ENCODE measurements around the gene PHLDA2. TPM values are rescaled to one million over a fixed set of nuclear protein-coding genes. Genes with fewer than 3 reads are reported as not detected.

Gene PHLDA2
- total RNA-seq, result not detected

GRCh38 chr11:2928605-2929530 lies at the start of gene PHLDA2:
PHLDA2 (minus strand) TSS chr11:2929420; CDS start chr11:2929364, 56 bp downstream.
- Histone ChIP-seq H3K27me3 (ENCODE audit: control insufficient read depth in 3 of 3, insufficient read depth in 3 of 3, low read length in 3 of 3) (peaks cover 35 to 57% (median 53%) of the 10 kb centered on the region in 3 donors), H3K4me1 (ENCODE audit: control insufficient read depth in 3 of 3, insufficient read depth in 3 of 3, low read length in 3 of 3) (peaks cover 10 to 20% (median 16%) of the 10 kb centered on the region in 3 donors), H3K9ac (ENCODE audit: low read depth in 1 of 3, low read length in 3 of 3) (peak within 1 kb of the TSS; percentile 19 to 68 (median 33)), H3K9me3 (ENCODE audit: control insufficient read depth in 3 of 3, low read length in 3 of 3) (no peaks in the 10 kb centered on the region), H3K27ac (ENCODE audit: low read depth, low read length) (peak within 1 kb of the TSS; percentile 18), H3K36me3 (ENCODE audit: control insufficient read depth in 3 of 3, insufficient read depth in 3 of 3, low read length in 3 of 3) (no peaks in the 10 kb centered on the region), H3K4me3 (ENCODE audit: low read length in 3 of 3) (peak within 1 kb of the TSS; percentile 26 to 58 (median 57))

- H3K9ac ChIP-seq (ENCODE audit: low read depth in 1 of 3, low read length in 3 of 3), result no peak overlapping the region
- peaks cover 33 to 56% (median 50%) of the 10 kb centered on the region in 3 donors for H3K36me3 ChIP-seq (ENCODE audit: control insufficient read depth in 3 of 3, insufficient read depth in 3 of 3, low read length in 3 of 3)
- H3K9me3 ChIP-seq (ENCODE audit: control insufficient read depth in 3 of 3, low read length in 3 of 3), result no peaks in the 10 kb centered on the region
- no peaks in the 10 kb centered on the region for H3K27me3 ChIP-seq (ENCODE audit: control insufficient read depth in 3 of 3, insufficient read depth in 3 of 3, low read length in 3 of 3)
- no peak overlapping the region for H3K27ac ChIP-seq (ENCODE audit: low read depth, low read length)
- H3K4me3 ChIP-seq (ENCODE audit: low read length in 3 of 3), result no peak overlapping the region
- H3K4me1 ChIP-seq (ENCODE audit: control insufficient read depth in 3 of 3, insufficient read depth in 3 of 3, low read length in 3 of 3), result peaks cover 3 to 14% (median 8%) of the 10 kb centered on the region in 3 donors
Observed at GRCh38 chr11:2977113-2977512, 47.9 kb upstream of the PHLDA2 start.

GRCh38 chr11:2976294-2977063 lies 47.3 kb upstream of the PHLDA2 start:
- Histone ChIP-seq H3K4me1 (ENCODE audit: control insufficient read depth in 3 of 3, insufficient read depth in 3 of 3, low read length in 3 of 3) (peaks cover 0 to 14% (median 4%) of the 10 kb centered on the region in 3 donors), H3K9ac (ENCODE audit: low read depth in 1 of 3, low read length in 3 of 3) (no peak overlapping the region), H3K9me3 (ENCODE audit: control insufficient read depth in 3 of 3, low read length in 3 of 3) (no peaks in the 10 kb centered on the region), H3K4me3 (ENCODE audit: low read length in 3 of 3) (no peak overlapping the region), H3K27ac (ENCODE audit: low read depth, low read length) (no peak overlapping the region), H3K27me3 (ENCODE audit: control insufficient read depth in 3 of 3, insufficient read depth in 3 of 3, low read length in 3 of 3) (no peaks in the 10 kb centered on the region), H3K36me3 (ENCODE audit: control insufficient read depth in 3 of 3, insufficient read depth in 3 of 3, low read length in 3 of 3) (peaks cover 37 to 62% (median 56%) of the 10 kb centered on the region in 3 donors)

- Histone ChIP-seq H3K4me1 (ENCODE audit: control insufficient read depth in 3 of 3, insufficient read depth in 3 of 3, low read length in 3 of 3) (peaks cover 0 to 14% (median 4%) of the 10 kb centered on the region in 3 donors), H3K9me3 (ENCODE audit: control insufficient read depth in 3 of 3, low read length in 3 of 3) (no peaks in the 10 kb centered on the region), H3K27ac (ENCODE audit: low read depth, low read length) (no peak overlapping the region), H3K4me3 (ENCODE audit: low read length in 3 of 3) (no peak overlapping the region), H3K27me3 (ENCODE audit: control insufficient read depth in 3 of 3, insufficient read depth in 3 of 3, low read length in 3 of 3) (no peaks in the 10 kb centered on the region), H3K36me3 (ENCODE audit: control insufficient read depth in 3 of 3, insufficient read depth in 3 of 3, low read length in 3 of 3) (peaks cover 44 to 69% (median 63%) of the 10 kb centered on the region in 3 donors), H3K9ac (ENCODE audit: low read depth in 1 of 3, low read length in 3 of 3) (no peak overlapping the region)
Observed at GRCh38 chr11:2975594-2975993, 46.4 kb upstream of the PHLDA2 start.

GRCh38 chr11:2974272-2974671 lies 45.1 kb upstream of the PHLDA2 start:
- no peak overlapping the region for H3K27ac ChIP-seq (ENCODE audit: low read depth, low read length)

GRCh38 chr11:2968341-2968900 lies 39.2 kb upstream of the PHLDA2 start:
- Histone ChIP-seq H3K36me3 (ENCODE audit: control insufficient read depth in 3 of 3, insufficient read depth in 3 of 3, low read length in 3 of 3) (peaks cover 61 to 85% (median 79%) of the 10 kb centered on the region in 3 donors), H3K27me3 (ENCODE audit: control insufficient read depth in 3 of 3, insufficient read depth in 3 of 3, low read length in 3 of 3) (no peaks in the 10 kb centered on the region), H3K9me3 (ENCODE audit: control insufficient read depth in 3 of 3, low read length in 3 of 3) (no peaks in the 10 kb centered on the region), H3K4me1 (ENCODE audit: control insufficient read depth in 3 of 3, insufficient read depth in 3 of 3, low read length in 3 of 3) (no peaks in the 10 kb centered on the region), H3K4me3 (ENCODE audit: low read length in 3 of 3) (no peak overlapping the region), H3K9ac (ENCODE audit: low read depth in 1 of 3, low read length in 3 of 3) (no peak overlapping the region), H3K27ac (ENCODE audit: low read depth, low read length) (no peak overlapping the region)

More at GRCh38 chr11:2974272-2974671, 45.1 kb upstream of the PHLDA2 start:
- Histone ChIP-seq H3K27me3 (ENCODE audit: control insufficient read depth in 3 of 3, insufficient read depth in 3 of 3, low read length in 3 of 3) (no peaks in the 10 kb centered on the region), H3K9ac (ENCODE audit: low read depth in 1 of 3, low read length in 3 of 3) (no peak overlapping the region), H3K36me3 (ENCODE audit: control insufficient read depth in 3 of 3, insufficient read depth in 3 of 3, low read length in 3 of 3) (peaks cover 57 to 82% (median 76%) of the 10 kb centered on the region in 3 donors), H3K4me1 (ENCODE audit: control insufficient read depth in 3 of 3, insufficient read depth in 3 of 3, low read length in 3 of 3) (peaks cover 0 to 14% (median 4%) of the 10 kb centered on the region in 3 donors), H3K9me3 (ENCODE audit: control insufficient read depth in 3 of 3, low read length in 3 of 3) (no peaks in the 10 kb centered on the region), H3K4me3 (ENCODE audit: low read length in 3 of 3) (no peak overlapping the region)

- Histone ChIP-seq H3K4me3 (ENCODE audit: low read length in 3 of 3) (no peak overlapping the region), H3K4me1 (ENCODE audit: control insufficient read depth in 3 of 3, insufficient read depth in 3 of 3, low read length in 3 of 3) (no peaks in the 10 kb centered on the region), H3K27me3 (ENCODE audit: control insufficient read depth in 3 of 3, insufficient read depth in 3 of 3, low read length in 3 of 3) (no peaks in the 10 kb centered on the region), H3K27ac (ENCODE audit: low read depth, low read length) (no peak overlapping the region), H3K9ac (ENCODE audit: low read depth in 1 of 3, low read length in 3 of 3) (no peak overlapping the region), H3K36me3 (ENCODE audit: control insufficient read depth in 3 of 3, insufficient read depth in 3 of 3, low read length in 3 of 3) (peaks cover 54 to 72% (median 72%) of the 10 kb centered on the region in 3 donors), H3K9me3 (ENCODE audit: control insufficient read depth in 3 of 3, low read length in 3 of 3) (no peaks in the 10 kb centered on the region)
Observed at GRCh38 chr11:2964782-2965181, 35.6 kb upstream of the PHLDA2 start.

GRCh38 chr11:2963761-2964160 lies 34.5 kb upstream of the PHLDA2 start:
- no peaks in the 10 kb centered on the region for H3K4me1 ChIP-seq (ENCODE audit: control insufficient read depth in 3 of 3, insufficient read depth in 3 of 3, low read length in 3 of 3)
- no peak overlapping the region for H3K9ac ChIP-seq (ENCODE audit: low read depth in 1 of 3, low read length in 3 of 3)
- no peaks in the 10 kb centered on the region for H3K27me3 ChIP-seq (ENCODE audit: control insufficient read depth in 3 of 3, insufficient read depth in 3 of 3, low read length in 3 of 3)
- H3K27ac ChIP-seq (ENCODE audit: low read depth, low read length), result no peak overlapping the region
- peaks cover 51 to 72% (median 70%) of the 10 kb centered on the region in 3 donors for H3K36me3 ChIP-seq (ENCODE audit: control insufficient read depth in 3 of 3, insufficient read depth in 3 of 3, low read length in 3 of 3)
- no peaks in the 10 kb centered on the region for H3K9me3 ChIP-seq (ENCODE audit: control insufficient read depth in 3 of 3, low read length in 3 of 3)
- H3K4me3 ChIP-seq (ENCODE audit: low read length in 3 of 3), result no peak overlapping the region

- H3K27me3 ChIP-seq (ENCODE audit: control insufficient read depth in 3 of 3, insufficient read depth in 3 of 3, low read length in 3 of 3), result no peaks in the 10 kb centered on the region
- H3K4me3 ChIP-seq (ENCODE audit: low read length in 3 of 3), result no peak overlapping the region
- no peak overlapping the region for H3K9ac ChIP-seq (ENCODE audit: low read depth in 1 of 3, low read length in 3 of 3)
- no peak overlapping the region for H3K27ac ChIP-seq (ENCODE audit: low read depth, low read length)
- H3K9me3 ChIP-seq (ENCODE audit: control insufficient read depth in 3 of 3, low read length in 3 of 3), result no peaks in the 10 kb centered on the region
- H3K4me1 ChIP-seq (ENCODE audit: control insufficient read depth in 3 of 3, insufficient read depth in 3 of 3, low read length in 3 of 3), result no peaks in the 10 kb centered on the region
- peaks cover 51 to 72% (median 70%) of the 10 kb centered on the region in 3 donors for H3K36me3 ChIP-seq (ENCODE audit: control insufficient read depth in 3 of 3, insufficient read depth in 3 of 3, low read length in 3 of 3)
Observed at GRCh38 chr11:2963112-2963754, 34.0 kb upstream of the PHLDA2 start.
